AG04450 (cell line): ENCODE data around the gene COPG1. TPM values are rescaled to one million over a fixed set of nuclear protein-coding genes. Genes with fewer than 3 reads are reported as not detected.
A peak's percentile ranks its signal among the peaks of the same experiment; 100 is the strongest.
"Not testable (repeated sequence)": the region's sequence is repeated elsewhere in the genome, so short reads cannot be mapped to it uniquely, and the experiment has no call there.

Experiments
- CTCF ChIA-PET: fragments of 300-600, 350-600 bp; formaldehyde crosslinking; extraction: SDS; loops from one replicate; lab custom pipeline; 2022; ENCODE audit warnings: antibody characterized with exemption, inconsistent platforms; lab: Charles Lee
- POLR2A ChIA-PET: fragments of 350-600 bp; formaldehyde crosslinking; extraction: SDS; loops from one replicate; lab custom pipeline; 2021; ENCODE audit warnings: antibody characterized with exemption, inconsistent platforms; lab: Yijun Ruan, JAX
- DNase-seq: peaks from one replicate; pipeline ENCODE4 v3.0.0-alpha.2; 2011; ENCODE audit warnings: low read depth, low spot score
- H3K27ac ChIP-seq: one replicate; pipeline ENCODE4 v1.5.1; 2012; ENCODE audit warnings: low read depth, low read length, control low read depth
- H3K27me3 ChIP-seq: one replicate; pipeline ENCODE4 v1.6.0; 2012; ENCODE audit warnings: low read length; ENCODE audit not compliant: control insufficient read depth, insufficient read depth
- H3K4me3 ChIP-seq: 2 replicates; pipeline ENCODE4 v1.5.1; 2011; ENCODE audit warnings: mild to moderate bottlenecking, low read depth, low read length, control low read depth
- H3K9me3 ChIP-seq: 2 replicates; pipeline ENCODE4 v1.5.1; 2012; ENCODE audit warnings: low read length; ENCODE audit not compliant: control insufficient read depth, insufficient read depth
- polyA plus RNA-seq: library from polyadenylated mRNA; depleted of rRNA; stranded (reverse); fragments of >200 nt; gene quantifications from 2 replicates; pipeline ENCODE4 v1.2.3, GENCODE V29; 2011
- TF ChIP-seq, protein P1 (sequence below): IDR thresholded peaks from 2 replicates; pipeline ENCODE4 v1.5.1; 2011; ENCODE audit warnings: low read depth, low read length, control low read depth, inconsistent platforms

Gene COPG1
- polyA plus RNA-seq, 1 experiment = 229 TPM

DNA sequence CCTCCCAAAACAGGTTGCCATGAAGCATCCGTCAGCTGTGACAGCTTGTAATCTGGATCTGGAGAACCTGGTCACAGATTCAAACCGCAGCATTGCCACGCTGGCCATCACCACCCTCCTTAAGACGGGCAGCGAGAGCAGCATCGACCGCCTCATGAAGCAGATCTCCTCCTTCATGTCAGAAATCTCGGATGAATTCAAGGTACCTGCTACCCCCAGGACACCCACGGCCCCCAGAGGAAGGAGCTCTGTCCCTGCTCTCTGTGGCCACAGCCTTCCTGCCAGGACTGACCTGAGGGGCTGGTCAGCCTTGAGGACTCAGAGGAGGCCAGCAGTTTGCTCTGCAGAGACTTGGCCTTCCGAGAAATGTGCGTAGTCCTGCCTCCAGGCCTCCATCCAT is 11.2 kb downstream of the COPG1 start:
- H3K9me3 ChIP-seq = no peaks in the 10 kb centered on the region
- no peak overlapping the region for H3K27ac ChIP-seq
- H3K27me3 ChIP-seq = no peaks in the 10 kb centered on the region
- ChIA-PET CTCF (interaction anchor here (1.1 to 1.2 kb wide), 2 partner anchors 12 to 14 kb away, joined by 3 read pairs; no protein-coding TSS in a partner anchor), POLR2A (no interaction called here)
- TF ChIP-seq, protein P1, sequence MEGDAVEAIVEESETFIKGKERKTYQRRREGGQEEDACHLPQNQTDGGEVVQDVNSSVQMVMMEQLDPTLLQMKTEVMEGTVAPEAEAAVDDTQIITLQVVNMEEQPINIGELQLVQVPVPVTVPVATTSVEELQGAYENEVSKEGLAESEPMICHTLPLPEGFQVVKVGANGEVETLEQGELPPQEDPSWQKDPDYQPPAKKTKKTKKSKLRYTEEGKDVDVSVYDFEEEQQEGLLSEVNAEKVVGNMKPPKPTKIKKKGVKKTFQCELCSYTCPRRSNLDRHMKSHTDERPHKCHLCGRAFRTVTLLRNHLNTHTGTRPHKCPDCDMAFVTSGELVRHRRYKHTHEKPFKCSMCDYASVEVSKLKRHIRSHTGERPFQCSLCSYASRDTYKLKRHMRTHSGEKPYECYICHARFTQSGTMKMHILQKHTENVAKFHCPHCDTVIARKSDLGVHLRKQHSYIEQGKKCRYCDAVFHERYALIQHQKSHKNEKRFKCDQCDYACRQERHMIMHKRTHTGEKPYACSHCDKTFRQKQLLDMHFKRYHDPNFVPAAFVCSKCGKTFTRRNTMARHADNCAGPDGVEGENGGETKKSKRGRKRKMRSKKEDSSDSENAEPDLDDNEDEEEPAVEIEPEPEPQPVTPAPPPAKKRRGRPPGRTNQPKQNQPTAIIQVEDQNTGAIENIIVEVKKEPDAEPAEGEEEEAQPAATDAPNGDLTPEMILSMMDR = no peak
- DNase-seq = no peak
- H3K4me3 ChIP-seq = no peak overlapping the region

DNA sequence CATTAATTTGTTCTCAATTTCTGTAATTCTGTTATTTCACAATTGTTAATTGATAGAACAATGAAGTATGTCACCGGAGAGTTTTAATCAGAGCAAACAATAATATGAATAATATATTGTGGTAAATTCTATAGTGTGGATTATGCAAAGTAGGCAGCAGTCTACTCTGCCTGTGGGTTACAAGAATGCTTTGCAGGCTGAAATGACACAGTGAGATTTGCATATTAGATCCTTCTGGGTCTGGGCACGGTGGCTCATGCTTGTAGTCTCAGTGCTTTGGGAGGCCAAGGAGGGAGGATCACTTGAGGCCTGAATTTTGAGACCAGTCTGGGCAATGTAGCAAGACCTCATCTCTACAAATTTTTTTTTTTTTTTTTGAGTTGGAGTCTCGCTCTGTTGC is 12.5 kb downstream of the COPG1 start:
- no peak overlapping the region for H3K4me3 ChIP-seq
- POLR2A ChIA-PET = interaction anchor here (0.7 to 1.2 kb wide), 2 partner anchors 13 to 101 kb away, joined by 4 read pairs; partner anchors contain the start of gene COPG1
- H3K9me3 ChIP-seq = no peaks in the 10 kb centered on the region
- DNase-seq = no peak
- no peaks in the 10 kb centered on the region for H3K27me3 ChIP-seq
- TF ChIP-seq, protein P1 = no peak
- no peak overlapping the region for H3K27ac ChIP-seq
- CTCF ChIA-PET = interaction anchor here (1.2 kb wide), 1 partner anchor 11 kb away, joined by 3 read pairs; no protein-coding TSS in a partner anchor

DNA sequence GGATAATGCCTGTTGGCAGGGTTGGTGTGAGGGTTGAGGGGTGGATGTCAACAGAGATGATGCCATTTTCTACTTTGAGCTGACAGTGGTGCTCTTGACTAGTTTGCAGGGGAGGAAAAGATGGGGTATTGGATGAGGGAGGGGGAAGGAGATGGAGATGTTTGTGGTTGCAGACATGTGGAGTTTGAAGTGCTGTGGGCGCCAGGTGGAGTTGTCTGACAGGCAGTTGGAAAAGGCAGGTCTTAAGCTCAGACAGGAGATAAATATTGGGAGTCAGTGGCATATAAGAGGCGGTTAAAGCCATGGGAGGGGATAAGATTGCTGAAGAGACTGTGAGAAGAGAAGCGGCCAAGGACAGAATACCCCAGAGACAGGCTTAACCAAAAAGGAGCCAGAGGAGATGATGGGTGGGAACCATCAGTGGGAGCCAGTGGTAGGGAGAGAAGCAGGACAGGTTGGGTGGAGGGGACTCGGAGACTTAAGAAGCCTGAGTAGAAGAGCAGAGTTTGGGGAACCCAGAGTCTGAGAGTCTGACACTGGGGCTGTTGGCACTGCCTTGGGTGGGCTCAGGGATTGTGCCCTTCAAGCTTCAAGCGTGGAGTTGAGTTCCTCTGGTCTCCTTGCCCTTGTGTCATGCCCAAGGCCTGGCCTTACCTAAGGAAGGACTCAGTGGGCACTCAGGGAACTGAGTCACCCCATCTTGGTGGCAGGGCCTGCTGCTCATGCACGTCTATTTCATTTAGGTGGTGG is 13.9 kb downstream of the COPG1 start:
- Histone ChIP-seq H3K27me3 (no peaks in the 10 kb centered on the region), H3K27ac (no peak overlapping the region), H3K4me3 (no peak overlapping the region), H3K9me3 (no peaks in the 10 kb centered on the region)
- no peak for DNase-seq
- ChIA-PET POLR2A (no interaction called here), CTCF (interaction anchor here (0.7 kb wide), 1 partner anchor 293 kb away, joined by 3 read pairs; no protein-coding TSS in a partner anchor)
- TF ChIP-seq, protein P1 = no peak

DNA sequence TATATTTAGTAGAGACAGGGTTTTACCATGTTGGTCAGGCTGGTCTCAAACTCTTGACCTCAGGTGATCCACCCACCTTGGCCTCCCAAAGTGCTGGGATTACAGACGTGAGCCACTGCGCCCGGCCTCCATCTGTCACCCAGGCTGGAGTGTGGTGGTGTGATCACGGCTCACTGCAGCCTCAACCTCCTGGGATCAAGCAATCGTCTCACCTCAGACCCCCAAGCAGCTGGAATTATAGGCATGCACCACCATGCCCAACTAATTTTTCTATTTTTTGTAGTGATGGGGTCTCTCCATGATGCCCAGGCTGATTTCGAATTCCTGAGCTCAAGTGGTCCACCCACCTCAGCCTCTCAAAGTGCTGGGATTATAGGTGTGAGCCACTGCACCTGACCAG is 15.6 kb downstream of the COPG1 start:
- H3K27me3 ChIP-seq, CTCF ChIA-PET, POLR2A ChIA-PET, H3K4me3 ChIP-seq, DNase-seq, H3K9me3 ChIP-seq: not testable (repeated sequence)
- peak overlapping the region; percentile 39 for H3K27ac ChIP-seq

DNA sequence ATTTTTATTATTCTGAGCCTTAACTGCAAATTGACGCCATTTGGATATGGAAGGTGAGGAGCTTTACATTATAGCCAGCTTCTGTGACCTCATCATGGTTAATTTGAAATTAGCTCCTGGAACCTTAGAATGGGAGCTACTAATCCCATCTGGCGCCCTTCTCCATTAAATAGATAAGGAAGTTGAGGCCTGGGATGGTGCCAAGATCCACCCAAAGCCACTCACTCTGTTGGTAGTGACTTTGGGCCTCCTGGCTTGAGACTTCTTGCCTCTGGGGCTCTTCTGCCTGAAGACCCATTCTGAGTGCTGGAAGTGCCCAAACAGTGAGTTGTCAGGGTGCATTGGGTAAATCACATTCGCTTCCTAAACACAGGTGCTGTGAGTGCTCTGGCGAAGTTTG is 17.2 kb downstream of the COPG1 start:
- no peaks in the 10 kb centered on the region for H3K9me3 ChIP-seq
- TF ChIP-seq, protein P1 = no peak
- H3K4me3 ChIP-seq = no peak overlapping the region
- CTCF ChIA-PET = interaction anchor here (1.3 to 1.4 kb wide), 2 partner anchors 50 to 296 kb away, joined by 4 to 5 read pairs; a partner anchor contains a TSS
- no peak for DNase-seq
- no peaks in the 10 kb centered on the region for H3K27me3 ChIP-seq
- POLR2A ChIA-PET = interaction anchor here (0.6 to 1.9 kb wide), 2 partner anchors 11 to 17 kb away, joined by 3 to 9 read pairs; partner anchors contain the start of gene COPG1
- no peak overlapping the region for H3K27ac ChIP-seq
